GM12878 (cell line): ENCODE results near the gene ZBTB34. TPM values are rescaled to one million over a fixed set of nuclear protein-coding genes. Genes with fewer than 3 reads are reported as not detected.

Source experiments
- BMI1 ChIP-seq: fragments of 450-650 bp; IDR thresholded peaks from 2 replicates; pipeline ENCODE4 v1.6.1; 2016; ENCODE audit warnings: mild to moderate bottlenecking, moderate library complexity, borderline replicate concordance
- CBFB ChIP-seq: IDR thresholded peaks from 2 replicates; pipeline ENCODE4 v1.6.1; 2016; ENCODE audit warnings: antibody characterized with exemption, low read depth
- CBX3 ChIP-seq: fragments of 200-600 bp; sonication (generic); IDR thresholded peaks from 2 replicates; pipeline ENCODE4 v1.6.1; 2016; ENCODE audit warnings: low read depth, borderline replicate concordance
- CEBPZ ChIP-seq: fragments of 150-350 bp; IDR thresholded peaks from 2 replicates; pipeline ENCODE4 v1.6.1; 2016; ENCODE audit warnings: low read depth, low read length
- GABPA ChIP-seq: IDR thresholded peaks from 2 replicates; pipeline ENCODE4 v1.6.1; 2014; ENCODE audit warnings: antibody characterized with exemption, low read depth, mild to moderate bottlenecking, inconsistent platforms
- IRF4 ChIP-seq: IDR thresholded peaks from 2 replicates; pipeline ENCODE4 v1.6.1; 2011; ENCODE audit warnings: low read depth, low read length
- JUND ChIP-seq: IDR thresholded peaks from 2 replicates; pipeline ENCODE4 v1.6.1; 2012; ENCODE audit warnings: low read depth, mild to moderate bottlenecking, low read length, improper control_type of control experiment, moderate library complexity
- MYB ChIP-seq: fragments of 150-350 bp; IDR thresholded peaks from 2 replicates; pipeline ENCODE4 v1.6.1; 2014; ENCODE audit warnings: mild to moderate bottlenecking, low read depth, low read length, borderline replicate concordance
- PBX3 ChIP-seq: IDR thresholded peaks from 2 replicates; pipeline ENCODE4 v1.6.1; 2011; ENCODE audit warnings: mild to moderate bottlenecking, low read depth, low read length, moderate library complexity; ENCODE audit not compliant: insufficient replicate concordance
- POLR2AphosphoS2 ChIP-seq: IDR thresholded peaks from 2 replicates; pipeline ENCODE4 v1.6.1; 2011; ENCODE audit warnings: low read depth, mild to moderate bottlenecking, low read length, improper control_type of control experiment, moderate library complexity
- SIX5 ChIP-seq: IDR thresholded peaks from 2 replicates; pipeline ENCODE4 v1.6.1; 2011; ENCODE audit warnings: mild to moderate bottlenecking, low read depth, low read length, moderate library complexity; ENCODE audit not compliant: severe bottlenecking
- SMAD5 ChIP-seq: IDR thresholded peaks from 2 replicates; pipeline ENCODE4 v1.6.1; 2016; ENCODE audit warnings: antibody characterized with exemption, low read depth
- SP1 ChIP-seq: IDR thresholded peaks from one replicate; pipeline ENCODE4 v1.6.1; 2011; ENCODE audit warnings: low read depth, low read length
- TCF12 ChIP-seq: IDR thresholded peaks from 2 replicates; pipeline ENCODE4 v1.6.1; 2011; ENCODE audit warnings: low read depth, mild to moderate bottlenecking, low read length
- ZBTB11 ChIP-seq: fragments of 450-650 bp; formaldehyde crosslinking; IDR thresholded peaks from 2 replicates; pipeline ENCODE4 v1.5.0; 2022; ENCODE audit warnings: mild to moderate bottlenecking, missing genetic modification characterization
- ZBTB4 ChIP-seq: fragments of 450-650 bp; formaldehyde crosslinking; IDR thresholded peaks from 2 replicates; pipeline ENCODE4 v1.4.0; 2022; ENCODE audit warnings: mild to moderate bottlenecking, moderate library complexity
- ZNF217 ChIP-seq: fragments of 450-650 bp; IDR thresholded peaks from 2 replicates; pipeline ENCODE4 v1.6.1; 2017; ENCODE audit warnings: antibody characterized with exemption, mild to moderate bottlenecking
- polyA plus RNA-seq, 11 experiments: library from polyadenylated mRNA; depleted of rRNA in 4 of 11; unstranded in 6 of 11; stranded (reverse) in 5 of 11; fragments of >200 nt; fragmentation: Nextera tagmentation in 4 of 11; fragmentation: Illumina TruSeq in 1 of 11; extraction: Ambion mirVana in 4 of 11; extraction: Trizol in 1 of 11; gene quantifications; 1 replicate in 1 of 11; 2 replicates in 10 of 11; pipeline versions ENCODE4 v1.2.1 to v1.2.3, GENCODE V29; 2011 to 2016; ENCODE audit warnings: inconsistent platforms in 2 of 11, missing spikeins in 2 of 11, low read depth in 1 of 11
- total RNA-seq, 4 experiments: library from RNA; depleted of rRNA in 3 of 4; stranded (reverse); fragments of >200 nt in 3 of 4; fragmentation: Illumina TruSeq in 1 of 4; extraction: Trizol in 1 of 4; gene quantifications; 2 replicates each; pipeline versions ENCODE4 v1.2.1 to v1.2.3, GENCODE V29; 2013 to 2021

Gene ZBTB34
- total and polyA plus RNA-seq, 10 of the 15 experiments (the other 5 are each of a cell fraction or from before 2014, with no cell fraction given): 0.71 to 11.3 (median 3.8) TPM

GRCh38 chr9:126860077-126860756, at the start of gene ZBTB34 (continued):
- TF ChIP-seq JUND: no peak
- peak; percentile 9 for TF ChIP-seq SP1
- TF ChIP-seq SMAD5: no peak
- no peak for TF ChIP-seq ZBTB4
- no peak for TF ChIP-seq CEBPZ
- TF ChIP-seq ZBTB11: no peak
- no peak for TF ChIP-seq MYB
- 0 out of 2 replicates have a peak, but pooled peaks have one; percentile 31 for TF ChIP-seq ZNF217
- TF ChIP-seq GABPA: peak; percentile 83
- TF ChIP-seq TCF12: 0 out of 2 replicates have a peak, but pooled peaks have one; percentile 8
- TF ChIP-seq PBX3: no peak
- TF ChIP-seq SIX5: peak; percentile 12
- no peak for TF ChIP-seq BMI1
- no peak for TF ChIP-seq CBX3
- no peak for TF ChIP-seq CBFB
- TF ChIP-seq POLR2AphosphoS2: peak; percentile 78; the same call in 1 of the 2 replicates
- TF ChIP-seq IRF4: no peak
